Stomach (tissue), 9 donors: Measurements from ENCODE around the gene FLRT1. TPM values are rescaled to one million over a fixed set of nuclear protein-coding genes. Genes with fewer than 3 reads are reported as not detected.

Experiments
- DNase-seq, 2 donors: peaks; one replicate each; pipeline versions ENCODE4 v3.0.0 to v3.0.0-alpha.2; 2013 to 2019
- H3K27ac ChIP-seq, 5 donors: fragments of 200-600 bp in 4 of 5; sonication (generic) in 4 of 5; one replicate each; pipeline ENCODE4 v1.5.1; 2013 to 2019; ENCODE audit warnings: mild to moderate bottlenecking in 1 of 5, moderate library complexity in 1 of 5
- H3K27me3 ChIP-seq, 3 donors: fragments of 200-600 bp; sonication (generic); one replicate each; pipeline ENCODE4 v1.5.1; 2017 to 2019; ENCODE audit warnings: mixed run types in 1 of 3
- H3K36me3 ChIP-seq, 4 donors: fragments of 200-600 bp; sonication (generic); 1 replicate in 3 of 4; 2 replicates in 1 of 4; pipeline ENCODE4 v1.5.1; 2016 to 2019
- H3K4me1 ChIP-seq, 4 donors: fragments of 200-600 bp; sonication (generic); one replicate each; pipeline ENCODE4 v1.5.1; 2016 to 2019
- H3K4me3 ChIP-seq, 4 donors: fragments of 200-600 bp; sonication (generic) in 3 of 4; one replicate each; pipeline ENCODE4 v1.5.1; 2016 to 2019; ENCODE audit warnings: mild to moderate bottlenecking in 1 of 4
- H3K9me3 ChIP-seq, 4 donors: fragments of 200-600 bp; sonication (generic); one replicate each; pipeline ENCODE4 v1.5.1; 2016 to 2019
- CTCF ChIP-seq, 7 experiments: fragments of 450-650 bp in 4 of 7; fragments of 200-600 bp in 3 of 7; sonication (generic) in 3 of 7; IDR thresholded peaks; one replicate each; pipeline ENCODE4 v1.5.1; 2016 to 2019; ENCODE audit warnings: antibody characterized with exemption in 7 of 7, control low read depth in 2 of 7, mild to moderate bottlenecking in 1 of 7
- EP300 ChIP-seq: sonication (generic); formaldehyde crosslinking; IDR thresholded peaks from one replicate; pipeline ENCODE4 v1.6.1; 2017; ENCODE audit warnings: antibody characterized with exemption
- POLR2A ChIP-seq, 4 donors: fragments of 450-650 bp; IDR thresholded peaks; one replicate each; pipeline ENCODE4 v1.6.1; 2016; ENCODE audit warnings: antibody characterized with exemption in 4 of 4, control low read depth in 2 of 4, mild to moderate bottlenecking in 1 of 4, moderate library complexity in 1 of 4
- POLR2AphosphoS5 ChIP-seq, 3 donors: sonication (generic); formaldehyde crosslinking; IDR thresholded peaks; one replicate each; pipeline ENCODE4 v1.6.1; 2016; ENCODE audit warnings: antibody characterized with exemption in 3 of 3
- WGBS, 5 donors: extraction: QIAGEN DNeasy Blood & Tissue Kit in 3 of 5; methylation state at CpG; one replicate each; pipeline versions ENCODE4 v1.1.5 to v1.1.7; 2013 to 2018; 5-methylcytosine and 5-hydroxymethylcytosine counted together
- intact Hi-C: fragments of 100-400 bp; cut with DNase I; formaldehyde crosslinking; loops from one replicate; pipeline ENCODE4 v1.15.1; 2023; ENCODE audit warnings: low total_unique reads
- polyA plus RNA-seq, 3 donors: library from polyadenylated mRNA; stranded (reverse); fragments of 200-250 nt; gene quantifications; one replicate each; pipeline ENCODE4 v1.2.3, GENCODE V29; 2013
- total RNA-seq, 5 donors: library from RNA; depleted of rRNA; stranded (reverse); fragments of >200 nt; gene quantifications; one replicate each; pipeline versions ENCODE4 v1.1.0 to v1.2.3, GENCODE V29; 2014 to 2016
- donor health status: healthy with polysubstance abuse.
- donor health status: Bipolar disorder and iron deficiency.
- donor health status: healthy.

FLRT1 gene
- total and polyA plus RNA-seq, 8 donors: 0.12 to 1.3 (median 0.51) TPM; not detected in 4

GRCh38 chr11:63997801-63998337, 37.9 kb upstream of the FLRT1 start:
- TF ChIP-seq POLR2AphosphoS5 (IDR thresholded peaks at IDR 0.05) (no peak), EP300 (no peak), POLR2A (IDR thresholded peaks at IDR 0.05) (no peak), CTCF (IDR thresholded peaks at IDR 0.05) (no peak)
- Histone ChIP-seq H3K27ac (no peak overlapping the region), H3K4me1 (peaks cover 29 to 43% (median 32%) of the 10 kb centered on the region in 4 donors), H3K36me3 (peaks cover 30 to 60% (median 58%) of the 10 kb centered on the region in 4 donors), H3K9me3 (no peaks in the 10 kb centered on the region), H3K27me3 (peaks cover 0 to 25% (median 0%) of the 10 kb centered on the region in 3 donors), H3K4me3 (no peak overlapping the region)
- intact Hi-C loops: no loop called here
- no peak for DNase-seq
- WGBS, 5 donors: 76 to 86% (median 83%) methylated on average over 9 to 11 of the region's 11 CpGs

- Histone ChIP-seq H3K27ac (peak overlapping the region in 3 of 5 donors; percentile 16 to 32 (median 16)), H3K9me3 (no peaks in the 10 kb centered on the region), H3K4me1 (peaks cover 29 to 43% (median 32%) of the 10 kb centered on the region in 4 donors), H3K27me3 (peaks cover 0 to 26% (median 0%) of the 10 kb centered on the region in 3 donors), H3K4me3 (peak overlapping the region; percentile 19 to 48 (median 40)), H3K36me3 (peaks cover 30 to 51% (median 50%) of the 10 kb centered on the region in 4 donors)
- DNase-seq: peak; percentile 65 to 72
- intact Hi-C loops: no loop called here
- WGBS, 5 donors: 50 to 73% (median 61%) methylated on average over 29 to 54 of the region's 54 CpGs
- peak in 1 of 7 experiments; percentile 22 for TF ChIP-seq CTCF (IDR thresholded peaks at IDR 0.05)
- TF ChIP-seq POLR2AphosphoS5 (IDR thresholded peaks at IDR 0.05): peak in 1 of 3 donors; percentile 14
- no peak for TF ChIP-seq POLR2A (IDR thresholded peaks at IDR 0.05)
- no peak for TF ChIP-seq EP300
Observed at GRCh38 chr11:63998558-63999348, 37.0 kb upstream of the FLRT1 start.

GRCh38 chr11:63999349-64000025, 36.2 kb upstream of the FLRT1 start:
- no peaks in the 10 kb centered on the region for H3K9me3 ChIP-seq
- peaks cover 30 to 44% (median 43%) of the 10 kb centered on the region in 4 donors for H3K36me3 ChIP-seq
- intact Hi-C loops: loop anchor here (2.0 kb wide), 1 partner anchor 149 kb away; no protein-coding TSS in a partner anchor
- 6 to 10% (median 7%) methylated on average over 33 to 59 of the region's 59 CpGs for WGBS, 5 donors
- DNase-seq: peak; percentile 85 to 91
- peaks cover 29 to 43% (median 32%) of the 10 kb centered on the region in 4 donors for H3K4me1 ChIP-seq
- no peak for TF ChIP-seq EP300
- TF ChIP-seq POLR2A (IDR thresholded peaks at IDR 0.05): no peak
- TF ChIP-seq CTCF (IDR thresholded peaks at IDR 0.05): peak in 1 of 7 experiments; percentile 5
- TF ChIP-seq POLR2AphosphoS5 (IDR thresholded peaks at IDR 0.05): peak in 1 of 3 donors; percentile 7
- H3K4me3 ChIP-seq: peak overlapping the region; percentile 19 to 48 (median 40)
- H3K27ac ChIP-seq: peak overlapping the region in 2 of 5 donors; percentile 16
- H3K27me3 ChIP-seq: peaks cover 0 to 26% (median 0%) of the 10 kb centered on the region in 3 donors
